DMS53 (cell line): Measurements from ENCODE around the gene TDRD3.

Source experiments
- DNase-seq: peaks from one replicate; lab custom pipeline; 2025; lab: John Stamatoyannopoulos, UW

The TDRD3 gene

DNA sequence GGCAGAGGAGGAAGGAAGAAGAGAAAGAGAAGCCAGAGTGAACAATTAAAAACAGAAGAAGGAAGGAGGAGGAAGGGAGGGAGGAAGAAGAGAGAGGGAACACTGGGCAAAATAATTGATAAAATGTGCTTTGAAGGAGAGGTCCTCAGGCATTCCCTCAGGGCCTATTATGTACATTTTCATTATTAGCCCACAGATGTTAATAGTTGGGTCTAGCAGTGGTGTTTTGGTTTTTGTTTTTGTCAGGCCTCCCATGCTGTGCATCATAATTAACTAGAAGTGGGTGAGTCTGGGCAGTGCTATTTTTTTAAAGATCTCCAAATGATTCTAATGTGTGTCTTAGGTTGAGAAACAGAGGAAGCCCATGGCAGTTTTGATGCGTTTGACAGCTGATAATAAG is 178.1 kb downstream of the TDRD3 start:
- DNase-seq: no peak

DNA sequence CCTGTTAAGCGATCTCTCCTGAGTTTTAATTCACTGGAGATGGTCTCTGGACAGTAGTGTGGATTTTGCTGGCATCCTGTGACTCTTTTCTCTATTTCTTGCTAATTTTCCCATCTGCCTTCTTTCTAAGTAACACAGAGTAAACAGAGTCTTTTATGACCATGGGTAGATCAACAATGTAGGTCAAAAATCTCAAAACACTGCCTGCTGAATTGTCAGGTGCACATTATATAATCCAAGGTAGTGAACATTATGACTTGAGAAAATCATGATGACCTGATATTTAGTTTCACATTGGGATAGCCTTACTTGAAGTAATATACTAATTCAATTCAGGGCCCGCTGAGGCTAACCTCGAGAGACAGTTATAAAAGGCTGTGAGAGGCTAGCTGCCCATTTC is 180.7 kb downstream of the TDRD3 start:
- no peak for DNase-seq

DNA sequence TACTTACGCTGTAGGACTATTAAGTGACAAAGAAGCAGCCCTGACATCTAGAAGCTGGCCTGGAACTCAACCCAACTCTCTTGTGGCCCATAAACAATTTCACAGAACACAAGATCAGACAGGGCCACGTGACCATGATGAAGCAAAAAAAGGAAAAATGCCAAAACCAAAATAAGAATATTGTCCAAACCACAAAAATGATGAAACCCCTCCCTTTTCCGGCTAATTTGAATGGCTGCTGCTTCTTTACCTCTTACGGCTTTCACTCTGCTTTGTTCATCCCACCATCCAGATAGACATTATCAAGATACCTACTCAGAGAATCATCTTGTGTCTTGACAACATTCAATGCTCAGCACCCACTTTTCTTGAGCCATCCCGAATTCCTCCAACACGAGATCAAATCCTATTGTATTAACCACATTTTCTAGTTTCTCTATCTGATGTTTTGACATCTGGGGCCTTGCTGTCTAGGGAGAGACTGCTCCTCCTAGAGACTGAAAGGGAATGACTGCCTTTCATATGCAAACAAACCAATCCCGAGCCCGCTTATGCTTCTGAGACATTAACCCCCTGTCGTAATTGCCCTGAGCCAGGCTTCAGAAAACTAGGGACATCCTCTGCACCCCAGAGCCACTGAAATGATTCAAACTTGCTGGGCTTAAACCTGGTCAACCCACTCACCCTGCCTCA is 186.3 kb downstream of the TDRD3 start:
- DNase-seq: no peak

DNA sequence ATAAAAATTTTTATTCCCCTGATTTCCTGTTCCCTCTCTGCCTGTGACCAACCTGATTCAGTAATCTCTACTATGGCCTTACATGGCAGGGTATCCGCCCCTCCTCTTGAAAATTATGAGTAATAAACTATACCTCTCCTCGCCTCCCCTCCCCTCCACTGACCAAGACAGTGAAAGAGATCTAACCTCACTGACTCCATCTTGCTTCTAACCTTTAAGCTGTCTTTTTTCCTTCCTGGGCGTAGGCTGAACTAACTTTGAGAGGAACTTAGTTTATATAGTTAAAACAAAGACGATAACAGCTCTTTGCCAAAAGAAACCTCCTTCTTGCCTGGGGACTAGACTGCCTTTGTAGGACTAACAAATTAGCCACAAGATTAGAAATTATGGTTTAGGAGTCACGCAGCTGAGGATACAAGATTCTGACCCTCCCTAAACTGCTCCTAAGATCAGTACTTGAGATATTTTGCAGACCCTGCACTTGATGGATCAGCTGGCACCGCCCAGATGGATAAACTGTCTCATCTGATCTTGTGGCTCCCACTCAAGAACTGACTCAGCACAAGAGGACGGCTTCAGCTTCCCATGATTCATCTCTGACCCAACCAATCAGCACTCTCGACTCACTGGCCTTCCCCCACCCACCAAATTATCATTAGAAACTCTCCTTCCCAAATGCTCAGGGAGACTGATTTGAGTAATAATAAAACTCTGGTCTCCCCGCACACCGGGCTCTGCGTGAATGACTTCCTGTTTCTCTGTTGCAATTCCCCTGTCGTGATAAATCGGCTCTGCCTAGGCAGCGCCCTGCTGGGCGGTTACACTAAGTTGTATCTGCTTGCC is 187.1 kb downstream of the TDRD3 start:
- no peak for DNase-seq

DNA sequence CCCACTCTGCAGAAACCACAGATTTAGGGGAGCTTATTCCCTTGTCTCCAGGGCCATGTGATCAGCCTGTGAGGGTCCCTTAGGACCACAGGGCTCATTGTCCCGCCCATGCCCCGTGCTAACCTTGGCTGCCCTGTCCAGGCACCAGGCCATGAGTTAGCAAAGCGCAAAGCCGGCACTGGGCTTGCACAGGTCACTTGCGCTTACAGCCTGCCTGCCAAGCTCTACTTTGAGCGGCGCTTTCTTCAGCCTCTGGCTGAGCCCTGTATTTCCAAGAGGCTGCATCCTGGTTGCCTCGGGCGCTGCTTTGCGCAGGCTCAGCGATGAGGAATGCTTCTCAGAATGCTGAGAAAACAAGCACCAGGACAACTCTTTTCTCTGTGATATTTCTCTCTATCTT is 188.0 kb downstream of the TDRD3 start:
- DNase-seq: no peak

DNA sequence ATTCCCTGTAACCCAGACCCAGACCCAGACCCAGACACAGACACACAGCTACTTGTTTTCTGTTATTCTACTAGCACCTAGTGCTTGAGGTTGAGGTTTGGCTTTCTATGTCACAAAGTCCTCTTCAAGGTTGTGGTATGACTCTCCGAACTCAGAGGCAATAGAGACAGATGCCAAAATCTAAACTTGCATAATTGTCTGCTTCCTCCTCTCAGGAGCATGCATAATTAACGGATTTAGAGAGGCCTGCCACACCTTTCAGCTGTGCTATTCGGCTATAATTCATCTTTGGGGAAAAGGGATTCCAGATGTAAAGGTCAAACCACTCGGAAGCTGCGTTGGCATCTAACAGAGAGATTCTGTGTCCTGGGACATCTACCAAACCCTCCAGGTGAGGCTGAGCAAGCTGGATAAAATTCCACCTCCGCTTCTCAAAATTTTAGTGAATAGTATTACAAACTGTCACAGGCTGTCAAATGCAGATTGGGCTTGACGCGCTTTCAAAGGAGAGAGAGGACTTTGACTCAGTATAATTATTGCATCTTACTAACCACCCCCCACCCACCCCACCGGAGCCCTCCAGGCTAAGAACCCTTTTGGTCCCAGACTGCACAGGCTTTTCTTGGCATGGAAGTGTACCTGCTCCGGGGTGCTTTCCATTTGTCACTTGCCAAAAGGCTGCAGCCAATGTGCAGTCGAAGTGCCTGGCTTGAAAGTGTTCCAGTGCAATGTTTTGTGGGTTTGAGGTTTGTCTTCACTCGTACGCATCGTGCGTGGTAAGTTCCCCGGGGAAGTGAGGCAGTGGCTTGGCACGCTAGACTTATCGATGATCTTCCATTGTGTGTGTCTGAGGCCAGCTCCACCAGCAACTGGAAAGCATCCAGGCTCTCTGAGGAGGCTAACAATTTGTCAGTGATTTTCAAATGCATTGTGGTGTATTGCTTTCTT is 194.1 kb downstream of the TDRD3 start:
- DNase-seq: no peak

DNA sequence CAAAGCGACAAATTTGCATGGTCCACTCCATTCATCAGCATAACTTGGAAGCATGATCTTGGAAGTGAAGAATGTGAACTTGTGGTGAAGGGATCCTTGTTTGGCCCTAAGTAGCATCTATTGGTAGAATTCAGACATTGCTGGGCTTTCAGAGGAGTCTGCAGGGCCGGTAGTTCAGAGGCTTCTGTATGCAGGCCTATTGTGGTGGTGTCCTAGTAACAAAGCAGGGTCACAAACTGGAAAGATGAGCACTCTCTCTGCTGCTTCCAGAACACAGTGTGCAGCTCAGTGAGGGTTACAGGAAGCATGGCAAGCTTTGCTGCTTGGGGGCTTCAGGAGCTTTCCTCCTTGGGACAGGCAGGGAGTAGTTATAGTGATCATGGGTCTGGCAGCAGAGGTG is 206.0 kb downstream of the TDRD3 start:
- no peak for DNase-seq

DNA sequence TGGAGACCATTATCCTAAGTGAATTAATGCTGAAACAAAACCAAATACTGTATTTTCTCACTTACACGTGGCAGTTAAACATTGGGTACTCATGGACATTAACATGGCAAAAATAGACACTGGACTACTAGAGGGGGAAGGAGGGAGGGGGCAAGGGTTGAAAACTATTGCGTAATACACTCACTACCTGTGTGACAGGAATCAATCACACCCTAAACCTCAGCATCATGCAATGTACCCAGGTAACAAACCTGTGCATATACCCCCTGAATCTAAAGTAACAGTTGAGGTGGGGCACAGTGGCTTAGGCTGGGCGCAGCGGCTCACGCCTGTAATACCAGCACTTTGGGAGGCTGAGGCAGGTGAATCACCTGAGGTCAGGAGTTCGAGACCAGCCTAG is 207.0 kb downstream of the TDRD3 start:
- DNase-seq: no peak

DNA sequence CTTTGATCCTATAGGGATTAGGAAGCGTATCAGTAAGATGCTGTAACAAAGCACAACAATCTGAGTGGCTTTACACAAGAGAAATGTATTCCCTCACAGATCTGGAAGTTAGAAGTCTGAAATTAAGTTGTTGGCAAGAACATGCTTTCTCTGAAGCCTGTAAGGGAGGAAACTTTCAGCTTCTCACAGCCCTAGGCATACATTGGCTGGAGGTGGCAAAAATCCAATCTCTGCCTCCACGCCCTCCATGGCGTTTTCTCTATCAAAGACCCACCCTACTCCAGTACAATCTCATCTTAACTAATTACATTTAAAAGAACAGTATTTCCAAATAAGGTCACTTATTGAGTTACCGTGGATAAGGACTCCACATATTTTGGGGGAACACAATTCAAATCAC is 211.9 kb downstream of the TDRD3 start:
- DNase-seq: no peak

DNA sequence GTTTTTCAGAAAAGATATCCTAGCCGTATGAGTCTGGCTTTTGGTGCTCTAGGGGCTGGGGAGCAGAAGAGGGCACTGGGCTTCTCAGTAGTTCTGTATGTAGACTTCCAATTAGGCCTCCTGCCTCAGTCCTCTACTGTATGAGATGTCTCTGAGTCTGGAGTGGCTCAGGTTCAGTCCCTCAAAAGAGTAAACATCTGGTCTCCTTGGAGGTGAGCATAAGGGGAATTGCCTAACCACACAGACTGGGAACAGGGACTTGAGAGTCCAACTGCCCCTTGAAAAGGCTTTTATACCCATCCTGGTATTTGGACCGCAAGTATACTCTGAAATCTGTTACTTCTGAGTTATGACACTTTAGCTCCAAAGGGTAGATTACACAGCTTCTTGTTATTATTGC is 214.5 kb downstream of the TDRD3 start:
- DNase-seq: no peak

DNA sequence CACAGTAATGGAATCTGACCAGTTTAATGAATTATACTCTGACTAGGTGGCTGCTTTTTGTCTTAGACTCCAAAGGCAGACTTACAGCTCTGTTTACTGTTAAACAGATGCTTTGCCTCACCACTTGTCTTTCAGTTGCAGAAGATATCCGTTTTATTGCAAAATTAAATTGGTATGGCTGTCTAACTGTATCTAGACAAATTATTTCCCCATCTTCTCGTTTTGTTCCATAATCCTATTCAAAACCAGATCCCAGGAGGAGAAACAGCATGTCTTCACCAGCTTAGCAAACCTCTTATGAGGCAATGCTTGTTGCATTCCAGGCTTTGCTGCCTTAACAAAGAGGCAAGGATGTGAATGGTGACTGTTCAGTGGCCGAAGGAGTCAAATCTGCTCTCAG is 215.6 kb downstream of the TDRD3 start:
- no peak for DNase-seq

DNA sequence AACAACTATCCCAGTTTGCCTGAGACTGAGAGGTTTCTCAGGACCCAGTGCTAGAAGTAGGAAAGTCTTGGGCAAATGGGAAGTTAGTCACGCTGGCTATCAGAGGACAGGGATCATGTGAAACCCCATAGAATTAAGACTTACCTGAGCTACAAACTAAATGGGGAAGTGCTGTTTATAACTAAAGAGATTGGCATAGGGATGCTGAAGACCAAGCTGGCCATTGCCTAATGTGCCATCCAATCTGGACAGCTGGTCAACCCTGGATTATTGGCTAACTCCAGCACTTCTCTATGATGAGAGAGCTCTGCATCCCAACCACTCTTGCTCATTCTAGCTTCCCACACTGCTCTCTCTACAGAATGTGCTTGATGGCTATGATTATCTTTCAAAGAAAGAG is 216.1 kb downstream of the TDRD3 start:
- DNase-seq: no peak

DNA sequence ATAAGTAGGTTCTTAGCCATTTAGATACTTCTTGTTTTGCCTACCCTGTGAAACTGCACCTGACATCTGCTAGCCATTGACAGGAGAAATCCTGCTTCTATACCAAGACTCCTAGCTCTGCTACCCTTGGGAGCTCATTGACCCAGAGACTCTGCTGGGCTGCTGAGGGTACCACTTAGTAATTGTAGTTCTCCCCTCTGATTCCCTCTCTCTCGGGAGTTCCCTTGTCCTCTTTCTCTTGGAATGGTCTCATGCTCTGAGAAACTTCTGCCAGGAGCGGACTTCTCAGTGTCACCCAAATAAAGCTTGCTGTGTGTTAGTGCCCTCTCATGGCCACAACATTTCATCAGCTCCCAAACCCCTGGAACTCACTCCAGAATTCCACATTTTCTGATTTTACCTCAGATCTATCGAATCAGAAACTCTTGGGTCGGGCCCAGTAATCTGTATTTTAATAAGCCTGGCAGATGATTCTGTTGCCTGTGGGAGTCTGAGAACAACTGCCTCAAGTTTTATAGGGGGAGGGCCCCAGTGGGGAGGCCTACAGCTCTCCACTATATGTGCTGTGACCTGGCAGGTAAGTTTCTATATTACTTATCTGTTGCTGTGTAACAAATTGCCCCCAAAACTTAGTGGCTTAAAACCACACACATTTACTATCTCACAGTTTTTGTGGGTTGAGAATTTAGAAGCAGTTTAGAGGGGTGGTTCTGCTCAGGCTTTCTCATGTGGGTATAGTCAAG is 221.1 kb downstream of the TDRD3 start:
- DNase-seq: no peak

DNA sequence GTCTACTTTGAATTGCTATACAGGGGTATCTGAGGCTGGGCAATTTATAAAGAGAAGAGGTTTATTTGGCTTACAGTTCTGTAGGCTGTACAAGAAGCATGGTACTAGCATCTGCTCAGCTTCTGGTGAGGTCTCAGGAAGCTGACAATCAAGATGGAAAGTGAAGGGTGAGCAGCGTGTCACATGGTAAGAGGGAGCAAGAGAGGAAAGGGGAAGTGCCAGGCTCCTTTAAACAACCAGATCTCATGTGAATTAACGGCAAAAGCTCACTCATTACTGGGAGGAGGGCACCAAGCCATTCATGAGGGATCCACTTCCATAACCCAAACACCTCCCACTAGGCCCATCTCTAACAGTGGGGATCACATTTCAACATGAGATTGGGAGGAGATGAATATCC is 222.4 kb downstream of the TDRD3 start:
- DNase-seq: no peak

DNA sequence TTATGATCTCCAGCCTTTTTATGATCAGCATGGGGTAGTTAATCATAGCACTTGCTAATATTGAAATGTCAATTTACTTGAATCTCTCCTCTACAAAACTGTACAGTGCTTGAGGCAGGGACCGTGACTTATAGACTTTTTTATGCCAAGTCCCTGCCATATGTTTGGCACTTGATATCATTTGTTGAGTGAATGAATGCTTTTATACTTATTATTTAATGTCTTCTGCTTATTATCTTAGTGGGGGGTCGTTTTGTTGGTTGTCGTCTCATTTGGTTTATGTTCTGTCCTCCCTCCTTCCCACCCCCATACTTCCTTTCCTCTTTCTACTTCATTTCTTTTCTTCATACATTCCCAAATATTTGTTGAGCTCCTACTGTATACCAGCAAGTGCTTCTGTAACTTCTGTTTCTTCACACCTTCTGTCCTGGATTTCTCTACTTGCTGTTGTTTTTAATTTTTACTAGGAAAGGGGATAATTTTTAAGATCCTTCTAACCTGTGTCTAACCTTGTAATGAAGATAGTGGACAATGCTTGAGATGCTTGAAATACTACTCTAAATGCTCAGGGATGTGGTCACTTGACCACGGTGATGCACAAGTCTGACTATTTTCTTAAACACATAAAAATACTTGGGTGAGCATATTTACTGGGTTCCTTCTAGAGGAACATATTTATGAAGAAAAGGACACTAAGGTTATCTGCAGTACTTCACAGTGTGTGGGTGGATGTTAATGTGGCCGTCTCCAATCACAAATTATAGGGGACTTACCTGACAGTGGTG is 223.8 kb downstream of the TDRD3 start:
- no peak for DNase-seq

DNA sequence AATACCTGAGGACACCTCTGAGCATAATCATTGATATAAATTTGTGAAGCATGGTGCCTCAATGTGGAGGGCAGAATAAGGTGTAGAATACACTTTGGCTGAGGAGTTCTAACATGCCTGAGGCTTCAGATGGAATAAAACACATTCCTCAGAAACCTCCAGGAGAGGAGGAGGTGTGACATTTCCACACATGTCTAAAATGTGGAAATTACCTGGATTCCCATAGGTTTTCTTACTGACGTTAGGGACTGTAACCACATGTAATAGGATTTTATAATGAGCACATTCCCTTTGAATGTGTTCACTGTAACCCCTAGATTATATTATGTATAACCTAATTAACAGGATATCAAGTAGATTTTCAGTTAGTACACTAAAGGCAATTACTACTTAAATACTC is 226.1 kb downstream of the TDRD3 start:
- no peak for DNase-seq
